K562 (cell line): ENCODE measurements around the gene PHETA2. TPM values are rescaled to one million over a fixed set of nuclear protein-coding genes. Genes with fewer than 3 reads are reported as not detected.

ENCODE experiments used
- ATAC-seq: fragments of 200-7000 bp; cut with Tn5 transposase; 3 replicates; pipeline ENCODE4 v1.9.1; 2020; ENCODE audit warnings: moderate library complexity
- BruUV-seq: library from RNA; stranded (reverse); fragments of 400-500 nt; replicated peaks from 2 replicates; lab custom pipeline; 2021; lab: Mats Ljungman, UMichigan
- CTCF ChIA-PET: fragments of 300-600 bp; formaldehyde crosslinking; extraction: SDS; loops from one replicate; lab custom pipeline; 2021; ENCODE audit warnings: low intra/inter-chr PET ratio; lab: Yijun Ruan, JAX
- POLR2A ChIA-PET: fragments of 300-600, 350-650 bp; sonication (Branson Sonifier 250); formaldehyde crosslinking; extraction: SDS; loops from one replicate; lab custom pipeline; 2021; ENCODE audit warnings: antibody characterized with exemption, inconsistent platforms; lab: Yijun Ruan, JAX
- DNase-seq, 4 experiments: peaks; one replicate each; pipeline versions ENCODE4 v3.0.0 to v3.0.0-alpha.2; 2011 to 2018; ENCODE audit warnings: low spot score in 3 of 4, mixed read lengths in 3 of 4; ENCODE audit errors: extremely low read depth in 1 of 4
- FAIRE-seq: peaks from 2 replicates; lab custom pipeline; 2011; peaks lifted over from hg19 to GRCh38; lab: Jason Lieb, UNC
- H2AFZ ChIP-seq: 2 replicates; pipeline ENCODE4 v1.6.0; 2011; ENCODE audit warnings: low read depth, low read length, control low read depth, inconsistent platforms
- H3K27ac ChIP-seq: fragments of 200-600 bp; 3 replicates; pipeline ENCODE4 v1.8.0; 2011; ENCODE audit warnings: low read depth, mild to moderate bottlenecking, control low read depth, inconsistent platforms, low read length, moderate library complexity, mixed read lengths; ENCODE audit errors: extremely low read depth
- H3K27me3 ChIP-seq, 2 experiments: fragments of 300-600 bp in 1 of 2; 2 replicates in 1 of 2; 3 replicates in 1 of 2; pipeline versions ENCODE4 v1.6.0 to v1.8.0; 2011; ENCODE audit warnings: inconsistent platforms in 2 of 2, low read length in 2 of 2, mild to moderate bottlenecking in 1 of 2, mixed read lengths in 1 of 2, moderate library complexity in 1 of 2; ENCODE audit not compliant: control insufficient read depth in 2 of 2, insufficient read depth in 2 of 2
- H3K36me3 ChIP-seq: fragments of 300-600 bp; 3 replicates; pipeline ENCODE4 v1.8.0; 2011; ENCODE audit warnings: mild to moderate bottlenecking, low read length, inconsistent platforms; ENCODE audit not compliant: control insufficient read depth, insufficient read depth
- H3K4me1 ChIP-seq, 2 experiments: fragments of 200-600 bp in 1 of 2; replicated peaks in 1 of 2; 2 replicates in 1 of 2; 3 replicates in 1 of 2; pipeline versions ENCODE4 v1.5.1 to v1.8.0; 2011; ENCODE audit warnings: inconsistent platforms in 2 of 2, low read length in 2 of 2, mild to moderate bottlenecking in 1 of 2, mixed read lengths in 1 of 2, moderate library complexity in 1 of 2; ENCODE audit not compliant: control insufficient read depth in 2 of 2, insufficient read depth in 2 of 2
- H3K4me2 ChIP-seq: 2 replicates; pipeline ENCODE4 v1.6.1; 2011; ENCODE audit warnings: low read length, control low read depth, inconsistent platforms, mixed read lengths; ENCODE audit not compliant: insufficient read depth
- H3K4me3 ChIP-seq: fragments of 200-600 bp; sonication (generic), shearing (Covaris generic); 2 replicates; pipeline ENCODE4 v1.5.1; 2016; ENCODE audit warnings: control low read depth, inconsistent platforms
- H3K79me2 ChIP-seq: fragments of 200-600 bp; 3 replicates; pipeline ENCODE4 v1.8.0; 2011; ENCODE audit warnings: low read length, inconsistent platforms; ENCODE audit not compliant: control insufficient read depth, insufficient read depth
- H3K9ac ChIP-seq, 2 experiments: 2 replicates each; pipeline versions ENCODE4 v1.6.0 to v1.6.1; 2011; ENCODE audit warnings: low read depth in 2 of 2, low read length in 2 of 2, control low read depth in 1 of 2, inconsistent platforms in 1 of 2, mild to moderate bottlenecking in 1 of 2, mixed read lengths in 1 of 2; ENCODE audit not compliant: insufficient read depth in 1 of 2
- H3K9me1 ChIP-seq: one replicate; pipeline ENCODE4 v1.6.0; 2011; ENCODE audit warnings: inconsistent platforms, mild to moderate bottlenecking, low read length, moderate library complexity; ENCODE audit not compliant: control insufficient read depth, insufficient read depth
- H3K9me3 ChIP-seq: replicated peaks from 2 replicates; pipeline ENCODE4 v1.5.1; 2011; ENCODE audit warnings: low read depth, low read length, inconsistent platforms; ENCODE audit not compliant: control insufficient read depth, insufficient read depth
- H4K20me1 ChIP-seq: replicated peaks from 2 replicates; pipeline ENCODE4 v1.6.1; 2011; ENCODE audit warnings: low read length, inconsistent platforms, mixed read lengths; ENCODE audit not compliant: control insufficient read depth, insufficient read depth
- NCOA4 ChIP-seq: fragments of 450-650 bp; IDR thresholded peaks from 2 replicates; pipeline ENCODE4 v1.6.1; 2018; ENCODE audit warnings: mild to moderate bottlenecking; ENCODE audit not compliant: partially characterized antibody
- NR3C1 ChIP-seq: sonication (generic); formaldehyde crosslinking; IDR thresholded peaks from 2 replicates; pipeline ENCODE4 v1.8.1; 2022; ENCODE audit warnings: missing genetic modification reagents
- POLR2G ChIP-seq: fragments of 200-400 bp; formaldehyde crosslinking; IDR thresholded peaks from 2 replicates; pipeline ENCODE4 v1.6.1; 2017; ENCODE audit warnings: low read depth, mild to moderate bottlenecking, antibody characterized with exemption, low read length, moderate library complexity
- SMAD2 ChIP-seq: fragments of 150-350 bp; IDR thresholded peaks from 2 replicates; pipeline ENCODE4 v1.6.1; 2014; ENCODE audit warnings: low read depth, mild to moderate bottlenecking, low read length
- ZNF316 ChIP-seq: fragments of 450-650 bp; IDR thresholded peaks from 2 replicates; pipeline ENCODE4 v1.6.1; 2016
- WGBS: fragments of 100-300 bp; shearing (Covaris generic); methylation state at CpG from one replicate; pipeline ENCODE4 v1.1.6; 2016; ENCODE audit warnings: low coverage, mixed read lengths; ENCODE audit not compliant: insufficient coverage; ENCODE audit errors: missing lambda C conversion rate; 5-methylcytosine and 5-hydroxymethylcytosine counted together
- in situ Hi-C: fragments of 300-500 bp; cut with MboI; formaldehyde crosslinking; loops from 4 replicates; pipeline ENCODE4 v1.15.0; 2018; ENCODE audit warnings: inconsistent platforms, mixed read lengths
- intact Hi-C: fragments of 100-400 bp; cut with micrococcal nuclease; formaldehyde crosslinking; loops from 2 replicates; pipeline ENCODE4 v1.14.2; 2022
- polyA plus RNA-seq, 8 experiments: library from polyadenylated mRNA; depleted of rRNA in 4 of 8; stranded (reverse) in 5 of 8; unstranded in 3 of 8; fragments of >200 nt; fragmentation: Nextera tagmentation in 2 of 8; fragmentation: Illumina TruSeq in 1 of 8; extraction: Ambion mirVana in 2 of 8; extraction: Trizol in 1 of 8; gene quantifications; 2 replicates each; pipeline versions ENCODE4 v1.2.1 to v1.2.3, GENCODE V29; 2011 to 2014; ENCODE audit warnings: inconsistent platforms in 1 of 8, missing spikeins in 1 of 8
- total RNA-seq, 7 experiments: library from RNA; depleted of rRNA in 6 of 7; stranded (reverse); fragments of >200 nt in 6 of 7; fragmentation: Illumina TruSeq in 2 of 7; extraction: Trizol in 2 of 7; gene quantifications; 2 replicates each; pipeline versions ENCODE4 v1.2.1 to v1.2.3, GENCODE V29; 2011 to 2021; ENCODE audit warnings: low replicate concordance in 1 of 7

PHETA2 gene
- total and polyA plus RNA-seq, 9 of the 15 experiments (the other 6 are each of a cell fraction or from before 2014, with no cell fraction given): 0.07 to 0.22 (median 0.08) TPM; not detected in 5

DNA sequence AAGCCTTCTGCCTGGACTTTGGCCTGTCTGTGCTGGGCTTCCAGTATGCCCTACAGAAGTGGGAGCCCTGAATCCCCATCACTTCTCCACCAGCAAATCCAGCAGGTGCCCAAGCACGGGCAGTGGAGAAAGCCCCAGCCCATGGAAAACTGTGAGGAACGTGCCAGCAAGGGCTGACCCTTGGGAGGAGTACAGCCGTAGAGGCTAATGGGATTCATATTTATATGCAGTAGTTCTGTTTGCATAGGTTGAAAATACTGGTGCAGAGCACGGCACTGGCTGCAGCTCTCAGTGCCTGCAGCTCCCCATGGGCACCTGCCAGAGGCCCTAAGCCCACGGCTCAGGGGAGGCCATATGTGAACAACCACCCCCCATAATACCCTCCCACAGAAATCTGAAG lies 13.6 kb upstream of the PHETA2 start:
- whole genome bisulfite sequencing: 90% methylated on average over 4 of the region's 5 CpGs
- H3K79me2 ChIP-seq: no peaks in the 10 kb centered on the region
- H3K9ac ChIP-seq: no peak overlapping the region
- no peaks in the 10 kb centered on the region; the same call in none of the 2 replicates for H3K9me3 ChIP-seq
- no peaks in the 10 kb centered on the region for H3K9me1 ChIP-seq
- DNase-seq (no peak), ATAC-seq (no peak), FAIRE-seq (no peak)
- no peak overlapping the region for H3K4me2 ChIP-seq
- H3K4me1 ChIP-seq: no peaks in the 10 kb centered on the region
- H3K27me3 ChIP-seq: no peaks in the 10 kb centered on the region
- no peaks in the 10 kb centered on the region for H4K20me1 ChIP-seq
- BruUV-seq: no TSS peak
- intact Hi-C loops: no loop called here
- in situ Hi-C loops: no loop called here
- no peak overlapping the region for H3K27ac ChIP-seq
- H2AFZ ChIP-seq: no peak overlapping the region
- TF ChIP-seq POLR2G (no peak), SMAD2 (no peak), NR3C1 (no peak)
- ChIA-PET POLR2A (interaction anchor here (0.5 kb wide), 1 partner anchor 114 kb away, joined by 3 read pairs; no protein-coding TSS in a partner anchor), CTCF (no interaction called here)
- peaks cover 39% of the 10 kb centered on the region; the same call in 2 of the 3 replicates for H3K36me3 ChIP-seq
- no peak overlapping the region for H3K4me3 ChIP-seq

DNA sequence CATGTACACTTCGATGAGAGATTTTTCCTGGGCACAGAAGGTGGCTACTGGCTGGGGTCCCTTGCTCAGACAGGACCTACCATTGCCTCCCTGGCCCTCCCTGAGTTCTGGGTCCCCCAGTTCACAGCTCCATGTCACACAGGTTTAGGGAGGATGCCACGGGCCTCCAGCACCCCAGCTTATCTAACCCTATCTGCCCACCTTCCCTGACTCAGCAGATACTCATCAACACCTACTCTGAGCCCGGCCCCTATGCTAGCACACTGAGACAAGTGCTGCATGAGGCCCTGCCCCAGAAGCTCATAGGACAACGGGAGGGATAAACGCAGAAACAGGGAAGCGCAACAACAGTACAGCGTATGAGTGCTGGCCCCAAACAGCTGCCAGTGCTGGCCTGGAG lies 13.0 kb upstream of the PHETA2 start:
- Histone ChIP-seq H3K4me3 (no peak overlapping the region), H2AFZ (no peak overlapping the region), H3K4me1 (no peaks in the 10 kb centered on the region; a peak in 1 of 5 replicates), H3K36me3 (peaks cover 41% of the 10 kb centered on the region; the same call in 2 of the 3 replicates), H3K4me2 (no peak overlapping the region), H3K79me2 (no peaks in the 10 kb centered on the region), H3K9me3 (no peaks in the 10 kb centered on the region; the same call in none of the 2 replicates), H3K27me3 (no peaks in the 10 kb centered on the region), H3K9ac (no peak overlapping the region), H3K9me1 (no peaks in the 10 kb centered on the region), H3K27ac (no peak overlapping the region), H4K20me1 (no peaks in the 10 kb centered on the region)
- WGBS: 89% methylated on average over 6 of the region's 7 CpGs
- ChIA-PET POLR2A (interaction anchor here (0.5 to 0.8 kb wide), 2 partner anchors 18 to 113 kb away, joined by 3 to 4 read pairs; no protein-coding TSS in a partner anchor), CTCF (no interaction called here)
- BruUV-seq: no TSS peak
- DNase-seq (no peak), ATAC-seq (no peak), FAIRE-seq (no peak)
- TF ChIP-seq ZNF316: peak; percentile 7; the same call in 1 of the 2 replicates
- no peak for TF ChIP-seq NCOA4
- in situ Hi-C loops (no loop called here), intact Hi-C loops (no loop called here)
